Testis (tissue), 2 donors: ENCODE data around the gene ZNF319.

Source experiments
- CTCF ChIP-seq, 3 experiments: fragments of 450-650 bp in 2 of 3; fragments of 200-600 bp in 1 of 3; sonication (generic) in 1 of 3; IDR thresholded peaks; one replicate each; pipeline ENCODE4 v1.5.1; 2016 to 2019; ENCODE audit warnings: antibody characterized with exemption in 3 of 3, mild to moderate bottlenecking in 2 of 3, moderate library complexity in 1 of 3
- POLR2A ChIP-seq: fragments of 450-650 bp; IDR thresholded peaks from one replicate; pipeline ENCODE4 v1.6.1; 2017; ENCODE audit warnings: antibody characterized with exemption, mild to moderate bottlenecking, moderate library complexity

DNA sequence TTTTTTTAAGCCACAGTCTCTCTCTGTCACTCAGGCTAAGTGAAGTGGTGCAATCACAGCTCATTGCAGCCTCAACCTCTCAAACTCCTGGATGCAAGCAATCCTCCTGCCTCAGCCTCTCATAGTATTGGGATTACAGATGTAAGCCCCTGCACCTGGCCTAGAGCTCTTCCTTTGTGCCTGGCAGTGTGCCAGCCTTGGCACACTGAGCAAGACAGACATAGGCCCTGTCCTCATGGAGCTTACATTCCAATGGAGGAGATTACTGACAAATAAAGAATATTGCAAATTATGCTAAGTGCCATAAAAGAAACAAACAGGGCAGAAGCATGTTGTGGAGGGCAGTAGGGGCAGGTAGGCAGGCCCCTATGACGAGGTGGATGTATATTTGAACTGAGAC, 28.6 kb downstream of the ZNF319 start:
- no peak for TF ChIP-seq CTCF (IDR thresholded peaks at IDR 0.05)
- TF ChIP-seq POLR2A = no peak
